Endothelial cell of umbilical vein (primary cell): Measurements from ENCODE around the gene SLC25A19. TPM values are rescaled to one million over a fixed set of nuclear protein-coding genes. Genes with fewer than 3 reads are reported as not detected.

ENCODE experiments used
- BruUV-seq: library from RNA; stranded (reverse); fragments of 400-500 nt; replicated peaks from 2 replicates; lab custom pipeline; 2021; lab: Mats Ljungman, UMichigan
- CTCF ChIA-PET: fragments of 300-600, 350-600 bp; sonication (Branson Sonifier 250); formaldehyde crosslinking; loops from one replicate; lab custom pipeline; 2021; ENCODE audit warnings: antibody characterized with exemption, inconsistent platforms; lab: Charles Lee
- POLR2A ChIA-PET: fragments of 300-600, 350-600 bp; sonication (Branson Sonifier 250); formaldehyde crosslinking; loops from one replicate; lab custom pipeline; 2021; ENCODE audit warnings: antibody characterized with exemption, inconsistent platforms; lab: Charles Lee
- DNase-seq: peaks from one replicate; pipeline ENCODE4 v3.0.0-alpha.2; 2011; ENCODE audit warnings: low read depth, low spot score
- FAIRE-seq: peaks from 2 replicates; lab custom pipeline; 2011; peaks lifted over from hg19 to GRCh38; lab: Jason Lieb, UNC
- H2AFZ ChIP-seq: 2 replicates; pipeline ENCODE4 v1.6.0; 2012; ENCODE audit warnings: low read depth, low read length, control low read depth, inconsistent platforms
- H3K27ac ChIP-seq: 2 replicates; pipeline ENCODE4 v1.5.1; 2011; ENCODE audit warnings: low read depth, mild to moderate bottlenecking, control low read depth, low read length, moderate library complexity; ENCODE audit not compliant: insufficient read depth
- H3K27me3 ChIP-seq, 2 experiments: 2 replicates each; pipeline versions ENCODE4 v1.6.0 to v1.6.1; 2011; ENCODE audit warnings: low read length in 2 of 2, mixed read lengths in 1 of 2; ENCODE audit not compliant: control insufficient read depth in 2 of 2, insufficient read depth in 2 of 2
- H3K36me3 ChIP-seq, 2 experiments: 2 replicates in 1 of 2; 3 replicates in 1 of 2; pipeline ENCODE4 v1.5.1; 2011; ENCODE audit warnings: low read length in 2 of 2, mild to moderate bottlenecking in 1 of 2, moderate library complexity in 1 of 2; ENCODE audit not compliant: control insufficient read depth in 2 of 2, insufficient read depth in 2 of 2; ENCODE audit errors: extremely low read depth in 1 of 2
- H3K4me1 ChIP-seq: 3 replicates; pipeline ENCODE4 v1.5.1; 2011; ENCODE audit warnings: mild to moderate bottlenecking, low read length; ENCODE audit not compliant: control insufficient read depth, insufficient read depth; ENCODE audit errors: extremely low read depth
- H3K4me2 ChIP-seq: 2 replicates; pipeline ENCODE4 v1.6.1; 2011; ENCODE audit warnings: low read length, control low read depth, mixed read lengths; ENCODE audit not compliant: insufficient read depth
- H3K4me3 ChIP-seq, 3 experiments: fragments of 200-600 bp in 1 of 3; sonication (generic), shearing (Covaris generic) in 1 of 3; replicated peaks in 1 of 3; 2 replicates each; pipeline ENCODE4 v1.5.1; 2011 to 2016; ENCODE audit warnings: control low read depth in 3 of 3, low read length in 3 of 3, mild to moderate bottlenecking in 2 of 3, inconsistent platforms in 1 of 3, low read depth in 1 of 3, moderate library complexity in 1 of 3; ENCODE audit not compliant: insufficient read depth in 1 of 3
- H3K79me2 ChIP-seq: 2 replicates; pipeline ENCODE4 v1.6.0; 2012; ENCODE audit warnings: low read length, inconsistent platforms; ENCODE audit not compliant: control insufficient read depth, insufficient read depth
- H3K9ac ChIP-seq: replicated peaks from 2 replicates; pipeline ENCODE3; 2011; ENCODE audit warnings: low read length, control low read depth; ENCODE audit not compliant: insufficient read depth; ENCODE audit errors: extremely low read depth
- H3K9me1 ChIP-seq: replicated peaks from 3 replicates; pipeline ENCODE4 v1.6.0; 2011; ENCODE audit warnings: mild to moderate bottlenecking, low read length; ENCODE audit not compliant: control insufficient read depth, insufficient read depth; ENCODE audit errors: extremely low read depth
- H3K9me3 ChIP-seq: replicated peaks from 2 replicates; pipeline ENCODE4 v1.5.1; 2012; ENCODE audit warnings: low read length, inconsistent platforms; ENCODE audit not compliant: control insufficient read depth, insufficient read depth
- H4K20me1 ChIP-seq: replicated peaks from 2 replicates; pipeline ENCODE3; 2011; ENCODE audit warnings: mild to moderate bottlenecking, low read length; ENCODE audit not compliant: control insufficient read depth, insufficient read depth; ENCODE audit errors: extremely low read depth
- EZH2 ChIP-seq: IDR thresholded peaks from 2 replicates; pipeline ENCODE4 v1.6.1; 2012; ENCODE audit warnings: borderline replicate concordance, low read depth, mild to moderate bottlenecking, moderate library complexity, low read length, inconsistent platforms; ENCODE audit not compliant: severe bottlenecking
- FOS ChIP-seq: IDR thresholded peaks from 2 replicates; pipeline ENCODE4 v1.6.1; 2011; ENCODE audit warnings: mild to moderate bottlenecking, low read length, moderate library complexity, borderline replicate concordance; ENCODE audit not compliant: insufficient read depth
- JUN ChIP-seq: IDR thresholded peaks from 2 replicates; pipeline ENCODE4 v1.6.1; 2011; ENCODE audit warnings: borderline replicate concordance, low read depth; ENCODE audit not compliant: insufficient read length, insufficient read depth
- MYC ChIP-seq: IDR thresholded peaks from one replicate; pipeline ENCODE4 v1.6.1; 2011; ENCODE audit warnings: mild to moderate bottlenecking, low read depth, low read length
- POLR2A ChIP-seq: IDR thresholded peaks from 2 replicates; pipeline ENCODE4 v1.6.1; 2012; ENCODE audit warnings: low read depth, mild to moderate bottlenecking, control low read depth, low read length
- dilution Hi-C: fragments of 300-500 bp; cut with MboI; formaldehyde crosslinking; loops from one replicate; pipeline ENCODE4 v1.15.0; 2019; ENCODE audit warnings: low sequenced_read_pairs; ENCODE audit not compliant: extremely low pct_ligation_motif_present
- intact Hi-C: fragments of 100-400 bp; cut with micrococcal nuclease; formaldehyde crosslinking; loops from one replicate; pipeline ENCODE4 v1.10.0; 2022
- polyA plus RNA-seq, 4 experiments: library from polyadenylated mRNA; depleted of rRNA in 3 of 4; stranded (reverse) in 3 of 4; unstranded in 1 of 4; fragments of >200 nt; gene quantifications; 2 replicates each; pipeline versions ENCODE4 v1.2.1 to v1.2.3, GENCODE V29; 2011 to 2012; ENCODE audit warnings: missing spikeins in 1 of 4
- total RNA-seq: library from RNA; stranded (reverse); gene quantifications from 2 replicates; pipeline ENCODE4 v1.2.3, GENCODE V29; 2021
- TF ChIP-seq, protein P1 (sequence below), 2 donors: IDR thresholded peaks; 1 replicate in 1 of 2; 2 replicates in 1 of 2; pipeline ENCODE4 v1.5.1; 2011; ENCODE audit warnings: low read length in 2 of 2, mild to moderate bottlenecking in 2 of 2, moderate library complexity in 2 of 2, control low read depth in 1 of 2, inconsistent platforms in 1 of 2, low read depth in 1 of 2; ENCODE audit not compliant: insufficient read depth in 1 of 2; ENCODE audit errors: extremely low read depth in 1 of 2
- TF ChIP-seq, protein P2 (sequence below): IDR thresholded peaks from 2 replicates; pipeline ENCODE4 v1.6.1; 2011; ENCODE audit not compliant: insufficient read depth, insufficient read length

SLC25A19 gene
- total and polyA plus RNA-seq, 2 donors (not counting 3 experiments of a cell fraction or from before 2014, with no cell fraction given), result 20.6 to 20.9 TPM

DNA sequence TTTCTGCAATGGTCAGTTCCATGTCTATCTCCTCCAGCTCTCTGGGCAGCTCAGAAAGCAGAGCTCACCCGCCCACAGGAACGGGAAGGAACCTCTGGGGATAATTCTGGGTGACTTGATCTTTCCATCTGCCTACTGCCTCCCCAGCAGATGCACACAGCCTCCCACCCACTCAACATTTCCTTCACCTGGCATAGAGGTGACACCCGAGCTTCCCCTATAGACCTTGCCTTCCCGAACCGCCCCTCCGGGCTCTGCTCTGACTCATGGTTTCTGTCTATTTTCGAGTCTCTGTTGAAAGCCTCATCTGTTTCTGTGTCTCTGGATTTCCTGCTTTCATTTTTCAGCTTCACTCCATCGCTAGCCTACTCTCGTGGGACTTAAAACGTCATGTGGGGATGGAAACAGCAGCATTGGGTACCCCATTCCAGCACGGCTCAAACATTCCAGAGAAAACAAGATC is 39.2 kb downstream of the SLC25A19 start:
- Histone ChIP-seq H3K4me2 (peak overlapping the region; percentile 65), H4K20me1 (no peaks in the 10 kb centered on the region), H3K36me3 (peaks cover 2 to 14% of the 10 kb centered on the region in 2 experiments), H3K9me1 (no peaks in the 10 kb centered on the region), H3K9me3 (no peaks in the 10 kb centered on the region), H2AFZ (peak overlapping the region; percentile 42), H3K27ac (peak overlapping the region; percentile 31), H3K9ac (no peak overlapping the region), H3K4me3 (peak overlapping the region in 2 of 3 experiments; percentile 12 to 33), H3K27me3 (no peaks in the 10 kb centered on the region), H3K4me1 (peaks cover 11% of the 10 kb centered on the region), H3K79me2 (peaks cover 36% of the 10 kb centered on the region)
- ChIA-PET POLR2A (interaction anchor here (1.0 to 1.2 kb wide), 2 partner anchors 11 to 156 kb away, joined by 5 read pairs; partner anchors contain the start of genes GGA3 and GRB2), CTCF (interaction anchor here (0.9 to 5.6 kb wide), 8 partner anchors 9 to 190 kb away, joined by 3 to 45 read pairs (median 6); partner anchors contain the start of genes GGA3, MIF4GD and MRPS7)
- no TSS peak for BruUV-seq
- TF ChIP-seq JUN (no peak), FOS (no peak)
- TF ChIP-seq, protein P1, sequence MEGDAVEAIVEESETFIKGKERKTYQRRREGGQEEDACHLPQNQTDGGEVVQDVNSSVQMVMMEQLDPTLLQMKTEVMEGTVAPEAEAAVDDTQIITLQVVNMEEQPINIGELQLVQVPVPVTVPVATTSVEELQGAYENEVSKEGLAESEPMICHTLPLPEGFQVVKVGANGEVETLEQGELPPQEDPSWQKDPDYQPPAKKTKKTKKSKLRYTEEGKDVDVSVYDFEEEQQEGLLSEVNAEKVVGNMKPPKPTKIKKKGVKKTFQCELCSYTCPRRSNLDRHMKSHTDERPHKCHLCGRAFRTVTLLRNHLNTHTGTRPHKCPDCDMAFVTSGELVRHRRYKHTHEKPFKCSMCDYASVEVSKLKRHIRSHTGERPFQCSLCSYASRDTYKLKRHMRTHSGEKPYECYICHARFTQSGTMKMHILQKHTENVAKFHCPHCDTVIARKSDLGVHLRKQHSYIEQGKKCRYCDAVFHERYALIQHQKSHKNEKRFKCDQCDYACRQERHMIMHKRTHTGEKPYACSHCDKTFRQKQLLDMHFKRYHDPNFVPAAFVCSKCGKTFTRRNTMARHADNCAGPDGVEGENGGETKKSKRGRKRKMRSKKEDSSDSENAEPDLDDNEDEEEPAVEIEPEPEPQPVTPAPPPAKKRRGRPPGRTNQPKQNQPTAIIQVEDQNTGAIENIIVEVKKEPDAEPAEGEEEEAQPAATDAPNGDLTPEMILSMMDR (IDR thresholded peaks at IDR 0.05; ENCODE audit: extremely low read depth in 1 of 2, insufficient read depth in 1 of 2, low read depth in 1 of 2, low read length in 2 of 2), result no peak
- TF ChIP-seq, protein P2, sequence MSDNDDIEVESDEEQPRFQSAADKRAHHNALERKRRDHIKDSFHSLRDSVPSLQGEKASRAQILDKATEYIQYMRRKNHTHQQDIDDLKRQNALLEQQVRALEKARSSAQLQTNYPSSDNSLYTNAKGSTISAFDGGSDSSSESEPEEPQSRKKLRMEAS, result no peak
- peak; percentile 83 for FAIRE-seq
- DNase-seq, result peak; percentile 85
- intact Hi-C loops, result no loop called here
- dilution Hi-C loops, result no loop called here

DNA sequence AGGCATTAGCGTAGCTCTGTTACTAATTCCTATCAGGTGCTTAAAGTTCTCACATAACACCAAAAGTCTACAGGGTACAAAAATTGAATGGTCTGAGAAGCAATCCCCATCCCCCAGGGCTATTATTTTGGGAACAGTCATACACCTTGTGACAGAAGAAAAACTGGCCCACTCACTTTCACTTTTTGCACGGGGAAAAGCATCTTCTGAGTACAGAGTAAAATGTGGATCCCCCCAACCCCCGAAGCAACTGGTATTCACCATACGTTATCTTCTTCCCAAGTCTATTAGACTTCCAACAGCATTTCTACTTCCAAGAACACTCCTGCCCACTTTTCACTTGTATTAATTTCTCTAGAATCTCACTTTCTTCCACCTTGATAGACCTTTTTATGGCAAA is 39.7 kb downstream of the SLC25A19 start:
- H4K20me1 ChIP-seq, result no peaks in the 10 kb centered on the region
- H3K79me2 ChIP-seq, result peaks cover 36% of the 10 kb centered on the region
- CTCF ChIA-PET, result interaction anchor here (0.9 to 5.6 kb wide), 8 partner anchors 9 to 190 kb away, joined by 3 to 45 read pairs (median 6); partner anchors contain the start of genes GGA3, MIF4GD and MRPS7
- H3K27me3 ChIP-seq, result no peaks in the 10 kb centered on the region
- H3K4me2 ChIP-seq, result peak overlapping the region; percentile 65
- no peaks in the 10 kb centered on the region for H3K9me1 ChIP-seq
- TF ChIP-seq MYC (no peak), POLR2A (no peak), EZH2 (no peak), JUN (no peak)
- TF ChIP-seq, protein P2, result no peak
- H2AFZ ChIP-seq, result no peak overlapping the region
- POLR2A ChIA-PET, result interaction anchor here (1.0 to 1.2 kb wide), 2 partner anchors 11 to 156 kb away, joined by 5 read pairs; partner anchors contain the start of genes GGA3 and GRB2
- intact Hi-C loops (no loop called here), dilution Hi-C loops (no loop called here)
- no peak overlapping the region for H3K4me3 ChIP-seq
- H3K4me1 ChIP-seq, result peaks cover 11% of the 10 kb centered on the region
- no peak overlapping the region for H3K9ac ChIP-seq
- H3K27ac ChIP-seq, result peak overlapping the region; percentile 31
- DNase-seq, result no peak
- H3K36me3 ChIP-seq, result peaks cover 2 to 18% of the 10 kb centered on the region in 2 experiments
- no peaks in the 10 kb centered on the region for H3K9me3 ChIP-seq
- no TSS peak for BruUV-seq
- no peak for FAIRE-seq
